A549 (cell line): ENCODE measurements around the gene APC2. TPM values are rescaled to one million over a fixed set of nuclear protein-coding genes. Genes with fewer than 3 reads are reported as not detected.

ENCODE experiments used
- ATAC-seq, 2 experiments: fragments of 200-7000 bp in 1 of 2; fragments of >200 bp in 1 of 2; cut with Nextera tagmentation in 1 of 2; cut with Tn5 transposase in 1 of 2; 3 replicates each; pipeline versions ENCODE4 v1.8.0 to v1.9.1; 2018 to 2020; ENCODE audit warnings: mild to moderate bottlenecking in 1 of 2, moderate library complexity in 1 of 2
- CTCF ChIA-PET: fragments of 300-600 bp; sonication (Branson Sonifier 250); formaldehyde crosslinking; extraction: SDS; loops from one replicate; lab custom pipeline; 2021; ENCODE audit warnings: antibody characterized with exemption, inconsistent platforms; lab: Yijun Ruan, JAX
- POLR2A ChIA-PET: fragments of 350-600 bp; formaldehyde crosslinking; extraction: SDS; loops from one replicate; lab custom pipeline; 2021; ENCODE audit warnings: antibody characterized with exemption, inconsistent platforms; lab: Yijun Ruan, JAX
- DNase-seq, 2 experiments: peaks; one replicate each; pipeline versions ENCODE4 v3.0.0 to v3.0.0-alpha.2; 2011 to 2016; ENCODE audit warnings: low read depth in 1 of 2, low spot score in 1 of 2
- FAIRE-seq: peaks from 2 replicates; lab custom pipeline; 2011; peaks lifted over from hg19 to GRCh38; lab: Jason Lieb, UNC
- H3K27ac ChIP-seq, 2 experiments: fragments of >200 bp; sonication (Bioruptor Twin); formaldehyde crosslinking; 3 replicates each; pipeline ENCODE4 v1.5.1; 2016 to 2017
- H3K4me1 ChIP-seq: fragments of >200 bp; sonication (Bioruptor Twin); formaldehyde crosslinking; 3 replicates; pipeline ENCODE4 v1.6.1; 2016
- H3K4me2 ChIP-seq: fragments of >200 bp; sonication (Bioruptor Twin); formaldehyde crosslinking; 3 replicates; pipeline ENCODE4 v1.6.1; 2016
- H3K4me3 ChIP-seq: fragments of >200 bp; sonication (Bioruptor Twin); formaldehyde crosslinking; 3 replicates; pipeline ENCODE4 v1.5.1; 2016
- H3K9me3 ChIP-seq: fragments of >200 bp; sonication (Bioruptor Twin); formaldehyde crosslinking; 3 replicates; pipeline ENCODE4 v1.6.1; 2016
- CHD4 ChIP-seq: fragments of 200-600 bp; sonication (generic); IDR thresholded peaks from 2 replicates; pipeline ENCODE4 v1.6.1; 2016; ENCODE audit warnings: antibody characterized with exemption, mild to moderate bottlenecking, borderline replicate concordance
- EHF ChIP-seq: fragments of 250-450 bp; sonication (Bioruptor Pico); IDR thresholded peaks from 2 replicates; pipeline ENCODE4 v1.5.0; 2020; ENCODE audit warnings: mild to moderate bottlenecking
- EHMT2 ChIP-seq: fragments of 200-600 bp; sonication (generic); IDR thresholded peaks from 2 replicates; pipeline ENCODE4 v1.6.1; 2016; ENCODE audit warnings: antibody characterized with exemption, low read depth, mild to moderate bottlenecking, moderate library complexity
- EP300 ChIP-seq, 2 experiments: fragments of >200 bp; sonication (Bioruptor Twin); formaldehyde crosslinking; IDR thresholded peaks; 2 replicates in 1 of 2; 3 replicates in 1 of 2; pipeline ENCODE4 v1.6.1; 2016 to 2017
- FOSL2 ChIP-seq, 2 experiments: fragments of 450-650 bp in 1 of 2; fragments of >200 bp in 1 of 2; sonication (Bioruptor Twin) in 1 of 2; formaldehyde crosslinking; IDR thresholded peaks; 2 replicates each; pipeline versions ENCODE4 v1.5.0 to v1.6.1; 2016 to 2020; ENCODE audit warnings: mild to moderate bottlenecking in 1 of 2, moderate library complexity in 1 of 2
- HOXA7 ChIP-seq: fragments of 250-450 bp; sonication (Bioruptor Pico); IDR thresholded peaks from 2 replicates; pipeline ENCODE4 v1.5.0; 2020; ENCODE audit warnings: mild to moderate bottlenecking, moderate library complexity
- KDM5A ChIP-seq: fragments of 200-600 bp; sonication (generic); IDR thresholded peaks from 2 replicates; pipeline ENCODE4 v1.6.1; 2016; ENCODE audit warnings: antibody characterized with exemption, mild to moderate bottlenecking
- MAFK ChIP-seq: fragments of 450-650 bp; IDR thresholded peaks from 2 replicates; pipeline ENCODE4 v1.6.1; 2014; ENCODE audit not compliant: partially characterized antibody
- NFE2L2 ChIP-seq: fragments of 150-350 bp; conservative IDR thresholded peaks from 2 replicates; pipeline ENCODE4 v1.6.1; 2014; ENCODE audit warnings: low read length
- NR3C1 ChIP-seq: fragments of >200 bp; sonication (Bioruptor Twin); formaldehyde crosslinking; IDR thresholded peaks from 3 replicates; pipeline ENCODE4 v1.6.1; 2017
- RCOR1 ChIP-seq: fragments of 150-350 bp; IDR thresholded peaks from 2 replicates; pipeline ENCODE4 v1.6.1; 2014; ENCODE audit warnings: antibody characterized with exemption, low read length, low read depth
- RNF2 ChIP-seq: fragments of 200-600 bp; sonication (generic); IDR thresholded peaks from 2 replicates; pipeline ENCODE4 v1.6.1; 2016; ENCODE audit warnings: low read depth, mild to moderate bottlenecking, antibody characterized with exemption, moderate library complexity, borderline replicate concordance
- ZSCAN20 ChIP-seq: fragments of 250-450 bp; sonication (Bioruptor Pico); IDR thresholded peaks from 2 replicates; pipeline ENCODE4 v1.8.0; 2022; ENCODE audit warnings: mild to moderate bottlenecking, moderate library complexity
- WGBS: methylation state at CpG from one replicate; pipeline ENCODE4 v1.1.6; 2017; ENCODE audit errors: missing lambda C conversion rate; 5-methylcytosine and 5-hydroxymethylcytosine counted together
- polyA plus RNA-seq, 4 experiments: library from polyadenylated mRNA; depleted of rRNA in 3 of 4; stranded (reverse); fragments of >200 nt; fragmentation: RNase III in 1 of 4; extraction: RNeasy Plus Mini Kit Qiagen cat#74134 plus additional on column Dnase treatment in 1 of 4; gene quantifications; 2 replicates in 3 of 4; 3 replicates in 1 of 4; pipeline ENCODE4 v1.2.3, GENCODE V29; 2011 to 2017
- TF ChIP-seq, protein P1 (sequence below): fragments of 450-650 bp; IDR thresholded peaks from 2 replicates; pipeline ENCODE4 v1.6.1; 2014; ENCODE audit warnings: antibody characterized with exemption
- TF ChIP-seq, protein P2 (sequence below): fragments of 250-450 bp; sonication (Bioruptor Pico); IDR thresholded peaks from 2 replicates; pipeline ENCODE4 v1.5.0; 2020; ENCODE audit warnings: low read depth, mild to moderate bottlenecking, moderate library complexity
- TF ChIP-seq, protein P3 (sequence below): fragments of 250-450 bp; sonication (Bioruptor Pico); IDR thresholded peaks from 2 replicates; pipeline ENCODE4 v1.5.0; 2021; ENCODE audit warnings: mild to moderate bottlenecking, moderate library complexity, borderline replicate concordance
- TF ChIP-seq, protein P4 (sequence below): fragments of >200 bp; sonication (Bioruptor Twin); formaldehyde crosslinking; IDR thresholded peaks from 3 replicates; pipeline ENCODE4 v1.6.1; 2016

Gene APC2
- polyA plus RNA-seq, 2 of the 4 experiments (the other 2 are of a cell fraction), result 0.36 to 1.6 TPM

DNA sequence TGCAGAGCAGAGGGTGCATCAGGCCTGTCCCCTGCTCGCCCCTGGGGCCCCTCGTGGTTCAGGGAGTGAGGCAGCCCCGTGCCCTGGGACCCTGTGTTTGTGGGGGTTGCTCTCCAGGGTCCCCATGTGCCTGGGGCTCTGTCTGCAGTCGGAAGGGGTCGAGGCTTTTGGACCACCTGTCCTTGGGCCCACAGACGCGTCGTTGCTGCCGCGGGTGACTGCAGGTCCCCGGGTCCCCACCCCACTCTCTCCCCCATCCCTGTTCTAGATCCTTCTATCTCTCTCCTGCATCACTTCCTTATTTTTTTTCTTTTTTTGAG, 38.3 kb downstream of the APC2 start:
- WGBS, result 94% methylated on average over 6 of the region's 11 CpGs
- Histone ChIP-seq H3K9me3 (no peaks in the 10 kb centered on the region), H3K4me3 (no peak overlapping the region), H3K27ac (no peak overlapping the region), H3K4me2 (no peak overlapping the region), H3K4me1 (peaks cover 18% of the 10 kb centered on the region; the same call in 2 of the 3 replicates)
- ATAC-seq (no peak), DNase-seq (no peak), FAIRE-seq (no peak)
- CTCF ChIA-PET, result no interaction called here
- POLR2A ChIA-PET, result no interaction called here
- TF ChIP-seq KDM5A (no peak), NR3C1 (no peak), RNF2 (no peak), ZSCAN20 (no peak), EHF (CRISPR knock-in tag) (no peak)
- TF ChIP-seq, protein P1, sequence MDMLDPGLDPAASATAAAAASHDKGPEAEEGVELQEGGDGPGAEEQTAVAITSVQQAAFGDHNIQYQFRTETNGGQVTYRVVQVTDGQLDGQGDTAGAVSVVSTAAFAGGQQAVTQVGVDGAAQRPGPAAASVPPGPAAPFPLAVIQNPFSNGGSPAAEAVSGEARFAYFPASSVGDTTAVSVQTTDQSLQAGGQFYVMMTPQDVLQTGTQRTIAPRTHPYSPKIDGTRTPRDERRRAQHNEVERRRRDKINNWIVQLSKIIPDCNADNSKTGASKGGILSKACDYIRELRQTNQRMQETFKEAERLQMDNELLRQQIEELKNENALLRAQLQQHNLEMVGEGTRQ, result no peak
- TF ChIP-seq, protein P2, sequence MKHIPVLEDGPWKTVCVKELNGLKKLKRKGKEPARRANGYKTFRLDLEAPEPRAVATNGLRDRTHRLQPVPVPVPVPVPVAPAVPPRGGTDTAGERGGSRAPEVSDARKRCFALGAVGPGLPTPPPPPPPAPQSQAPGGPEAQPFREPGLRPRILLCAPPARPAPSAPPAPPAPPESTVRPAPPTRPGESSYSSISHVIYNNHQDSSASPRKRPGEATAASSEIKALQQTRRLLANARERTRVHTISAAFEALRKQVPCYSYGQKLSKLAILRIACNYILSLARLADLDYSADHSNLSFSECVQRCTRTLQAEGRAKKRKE (CRISPR knock-in tag), result no peak
- TF ChIP-seq, protein P3, sequence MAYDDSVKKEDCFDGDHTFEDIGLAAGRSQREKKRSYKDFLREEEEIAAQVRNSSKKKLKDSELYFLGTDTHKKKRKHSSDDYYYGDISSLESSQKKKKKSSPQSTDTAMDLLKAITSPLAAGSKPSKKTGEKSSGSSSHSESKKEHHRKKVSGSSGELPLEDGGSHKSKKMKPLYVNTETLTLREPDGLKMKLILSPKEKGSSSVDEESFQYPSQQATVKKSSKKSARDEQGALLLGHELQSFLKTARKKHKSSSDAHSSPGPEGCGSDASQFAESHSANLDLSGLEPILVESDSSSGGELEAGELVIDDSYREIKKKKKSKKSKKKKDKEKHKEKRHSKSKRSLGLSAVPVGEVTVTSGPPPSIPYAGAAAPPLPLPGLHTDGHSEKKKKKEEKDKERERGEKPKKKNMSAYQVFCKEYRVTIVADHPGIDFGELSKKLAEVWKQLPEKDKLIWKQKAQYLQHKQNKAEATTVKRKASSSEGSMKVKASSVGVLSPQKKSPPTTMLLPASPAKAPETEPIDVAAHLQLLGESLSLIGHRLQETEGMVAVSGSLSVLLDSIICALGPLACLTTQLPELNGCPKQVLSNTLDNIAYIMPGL (CRISPR knock-in tag), result no peak

DNA sequence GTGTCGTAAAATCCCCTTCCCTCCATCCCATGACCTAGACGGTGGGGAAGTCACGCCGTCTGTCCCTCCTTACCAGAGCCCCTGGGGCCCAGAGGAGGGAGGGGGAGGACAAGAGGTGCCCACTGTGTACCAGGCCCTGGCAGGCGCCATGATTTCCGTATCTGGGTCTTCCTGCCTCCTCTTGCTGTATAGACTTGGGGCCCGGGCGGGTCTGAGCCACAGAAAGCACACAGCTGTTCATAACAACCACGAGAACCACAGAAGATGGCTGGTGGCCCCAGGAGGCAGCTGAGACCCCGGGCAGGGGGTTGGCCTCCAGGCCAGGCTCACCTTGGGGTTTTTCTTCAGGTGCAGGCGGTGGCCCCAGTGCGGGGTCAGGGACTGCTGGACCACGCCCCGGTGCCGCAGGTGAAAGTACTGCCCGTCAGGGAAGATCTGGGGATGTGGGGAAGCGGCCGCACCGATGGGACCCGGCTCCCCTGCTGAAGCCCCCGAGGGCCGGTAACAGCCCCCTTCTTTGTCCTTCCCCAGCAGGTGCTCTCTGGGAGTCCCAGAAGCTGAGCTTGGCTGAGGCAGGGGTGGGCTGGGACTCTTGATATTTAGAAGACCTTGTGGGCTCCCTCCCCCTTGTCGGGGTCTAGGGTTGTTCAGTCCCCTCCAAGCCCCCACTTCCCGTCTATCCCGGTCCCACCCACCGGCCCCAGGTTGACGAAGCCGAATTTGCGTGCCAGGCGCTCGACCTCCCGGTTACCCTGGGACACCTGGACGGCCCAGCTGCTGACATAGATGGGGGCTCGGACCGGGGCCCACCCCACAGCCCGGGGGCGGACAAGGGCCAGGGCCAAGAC, 39.8 kb downstream of the APC2 start:
- TF ChIP-seq ZSCAN20 (no peak), NFE2L2 (no peak), HOXA7 (no peak), FOSL2 (IDR thresholded peaks at IDR 0.05) (no peak), FOSL2 (CRISPR knock-in tag; IDR thresholded peaks at IDR 0.05) (no peak), CHD4 (no peak), MAFK (no peak), EP300 (IDR thresholded peaks at IDR 0.05) (no peak), EHMT2 (no peak), RCOR1 (no peak)
- TF ChIP-seq, protein P4, sequence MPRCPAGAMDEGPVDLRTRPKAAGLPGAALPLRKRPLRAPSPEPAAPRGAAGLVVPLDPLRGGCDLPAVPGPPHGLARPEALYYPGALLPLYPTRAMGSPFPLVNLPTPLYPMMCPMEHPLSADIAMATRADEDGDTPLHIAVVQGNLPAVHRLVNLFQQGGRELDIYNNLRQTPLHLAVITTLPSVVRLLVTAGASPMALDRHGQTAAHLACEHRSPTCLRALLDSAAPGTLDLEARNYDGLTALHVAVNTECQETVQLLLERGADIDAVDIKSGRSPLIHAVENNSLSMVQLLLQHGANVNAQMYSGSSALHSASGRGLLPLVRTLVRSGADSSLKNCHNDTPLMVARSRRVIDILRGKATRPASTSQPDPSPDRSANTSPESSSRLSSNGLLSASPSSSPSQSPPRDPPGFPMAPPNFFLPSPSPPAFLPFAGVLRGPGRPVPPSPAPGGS, result no peak
- Histone ChIP-seq H3K4me1 (peaks cover 18% of the 10 kb centered on the region; the same call in 2 of the 3 replicates), H3K27ac (peak overlapping the region; percentile 76 to 96), H3K9me3 (no peaks in the 10 kb centered on the region), H3K4me2 (peak overlapping the region; percentile 83), H3K4me3 (peak overlapping the region; percentile 46)
- ChIA-PET POLR2A (no interaction called here), CTCF (interaction anchor here (1.3 to 1.8 kb wide), 2 partner anchors 13 to 182 kb away, joined by 3 to 6 read pairs; no protein-coding TSS in a partner anchor)
- WGBS, result 77% methylated on average over 16 of the region's 37 CpGs
- DNase-seq (no peak), FAIRE-seq (no peak), ATAC-seq (0 out of 6 replicates have a peak, but pooled peaks of 1 of the 2 experiments have one; percentile 0)
